GM12891 (cell line): Measurements from ENCODE around the gene ARHGEF1.
"Not testable (repeated sequence)": the region's sequence is repeated elsewhere in the genome, so short reads cannot be mapped to it uniquely, and the experiment has no call there.

ENCODE experiments used
- POLR2A ChIP-seq: IDR thresholded peaks from 2 replicates; pipeline ENCODE4 v1.6.1; 2011; ENCODE audit warnings: low read depth, low read length, control low read depth
- POLR2AphosphoS5 ChIP-seq: IDR thresholded peaks from 2 replicates; pipeline ENCODE4 v1.6.1; 2011; ENCODE audit warnings: low read depth, low read length, control low read depth
- POU2F2 ChIP-seq: IDR thresholded peaks from 2 replicates; pipeline ENCODE4 v1.6.1; 2011; ENCODE audit warnings: low read depth, mild to moderate bottlenecking, control low read depth, low read length, moderate library complexity
- SPI1 ChIP-seq: IDR thresholded peaks from 2 replicates; pipeline ENCODE4 v1.6.1; 2011; ENCODE audit warnings: low read depth, low read length, control low read depth

GRCh38 chr19:41939209-41939608 lies 56.2 kb downstream of the ARHGEF1 start:
- not testable (repeated sequence) for TF ChIP-seq SPI1, POLR2AphosphoS5, POLR2A, POU2F2
